H1 (cell line): ENCODE results near the gene C2CD2L.

ENCODE experiments used
- CTCF ChIP-seq, 3 experiments: IDR thresholded peaks; 1 replicate in 2 of 3; 2 replicates in 1 of 3; pipeline versions ENCODE4 v1.5.1 to v1.6.1; 2011; ENCODE audit warnings: low read length in 3 of 3, mild to moderate bottlenecking in 3 of 3, inconsistent platforms in 2 of 3, low read depth in 1 of 3, moderate library complexity in 1 of 3; ENCODE audit not compliant: insufficient read depth in 1 of 3; ENCODE audit errors: control extremely low read depth in 1 of 3
- EP300 ChIP-seq, 2 experiments: IDR thresholded peaks; 1 replicate in 1 of 2; 2 replicates in 1 of 2; pipeline ENCODE4 v1.6.1; 2011 to 2012; ENCODE audit warnings: low read depth in 2 of 2, low read length in 2 of 2, mild to moderate bottlenecking in 2 of 2, borderline replicate concordance in 1 of 2, inconsistent platforms in 1 of 2, moderate library complexity in 1 of 2
- NANOG ChIP-seq: IDR thresholded peaks from 2 replicates; pipeline ENCODE4 v1.6.1; 2011; ENCODE audit warnings: low read length, low read depth, mild to moderate bottlenecking, inconsistent platforms; ENCODE audit not compliant: insufficient read depth, poor library complexity, severe bottlenecking

- no peak for TF ChIP-seq NANOG
- no peak for TF ChIP-seq CTCF (IDR thresholded peaks at IDR 0.05; ENCODE audit: control extremely low read depth in 1 of 3, insufficient read depth in 1 of 3, low read depth in 1 of 3, low read length in 3 of 3)
- no peak for TF ChIP-seq EP300 (IDR thresholded peaks at IDR 0.05; ENCODE audit: borderline replicate concordance in 1 of 2, low read depth in 2 of 2, low read length in 2 of 2)
Measured at GRCh38 chr11:119087747-119088241, 19.4 kb upstream of the C2CD2L start.
